RWPE2 (cell line): ENCODE measurements around the gene DECR2.

Source experiments
- ATAC-seq: fragments of 200-7000 bp; cut with Tn5 transposase; 3 replicates; pipeline ENCODE4 v1.9.1; 2021; ENCODE audit warnings: low read depth
- DNase-seq: peaks from one replicate; pipeline ENCODE4 v3.0.0-alpha.2; 2020; ENCODE audit warnings: low spot score
- H3K27ac ChIP-seq: fragments of 450-650 bp; 2 replicates; pipeline ENCODE4 v1.5.1; 2017; ENCODE audit warnings: mild to moderate bottlenecking; ENCODE audit not compliant: poor library complexity, severe bottlenecking
- H3K27me3 ChIP-seq: fragments of 250-450 bp; sonication (Bioruptor Pico); 2 replicates; pipeline ENCODE4 v1.5.1; 2021; ENCODE audit warnings: mild to moderate bottlenecking, moderate library complexity; ENCODE audit not compliant: insufficient read depth, poor library complexity, severe bottlenecking
- H3K36me3 ChIP-seq: fragments of 250-450 bp; sonication (Bioruptor Pico); 2 replicates; pipeline ENCODE4 v1.5.1; 2020; ENCODE audit warnings: low read depth, mild to moderate bottlenecking, moderate library complexity
- H3K4me1 ChIP-seq: fragments of 250-450 bp; sonication (Bioruptor Pico); 2 replicates; pipeline ENCODE4 v1.5.1; 2021; ENCODE audit warnings: mild to moderate bottlenecking, moderate library complexity; ENCODE audit not compliant: insufficient read depth, poor library complexity, severe bottlenecking
- H3K4me3 ChIP-seq: fragments of 250-450 bp; sonication (Bioruptor Pico); 2 replicates; pipeline ENCODE4 v1.5.1; 2021; ENCODE audit warnings: mild to moderate bottlenecking, moderate library complexity; ENCODE audit not compliant: severe bottlenecking
- H3K9me3 ChIP-seq: fragments of 250-450 bp; sonication (Bioruptor Pico); 2 replicates; pipeline ENCODE4 v1.5.1; 2021; ENCODE audit warnings: mild to moderate bottlenecking, moderate library complexity; ENCODE audit not compliant: severe bottlenecking
- CTCF ChIP-seq: fragments of 450-650 bp; IDR thresholded peaks from one replicate; pipeline ENCODE4 v1.5.1; 2017; ENCODE audit warnings: mild to moderate bottlenecking, moderate library complexity; ENCODE audit not compliant: poor library complexity, severe bottlenecking

The DECR2 gene

GRCh38 chr16:404971-405486 lies 3.3 kb downstream of the DECR2 start:
- peaks cover 4% of the 10 kb centered on the region; the same call in 1 of the 2 replicates for H3K36me3 ChIP-seq
- peaks cover 3% of the 10 kb centered on the region for H3K4me1 ChIP-seq
- no peak for TF ChIP-seq CTCF

GRCh38 chr16:405548-406506 lies 4.1 kb downstream of the DECR2 start:
- no peaks in the 10 kb centered on the region for H3K4me1 ChIP-seq
- TF ChIP-seq CTCF: no peak
- H3K9me3 ChIP-seq: no peaks in the 10 kb centered on the region
- H3K36me3 ChIP-seq: peaks cover 4% of the 10 kb centered on the region; the same call in 1 of the 2 replicates
- ATAC-seq (no peak), DNase-seq (no peak)
- no peak overlapping the region for H3K27ac ChIP-seq
- H3K27me3 ChIP-seq: no peaks in the 10 kb centered on the region
- no peak overlapping the region for H3K4me3 ChIP-seq

More at GRCh38 chr16:404971-405486, 3.3 kb downstream of the DECR2 start:
- DNase-seq (no peak), ATAC-seq (no peak)
- Histone ChIP-seq H3K9me3 (no peaks in the 10 kb centered on the region), H3K27me3 (no peaks in the 10 kb centered on the region), H3K4me3 (no peak overlapping the region), H3K27ac (no peak overlapping the region)

- Histone ChIP-seq H3K36me3 (peaks cover 4% of the 10 kb centered on the region; the same call in 1 of the 2 replicates), H3K4me1 (no peaks in the 10 kb centered on the region), H3K27me3 (no peaks in the 10 kb centered on the region), H3K4me3 (no peak overlapping the region), H3K27ac (no peak overlapping the region), H3K9me3 (no peaks in the 10 kb centered on the region)
- DNase-seq (no peak), ATAC-seq (no peak)
- TF ChIP-seq CTCF: no peak
These were observed 5.6 kb downstream of the DECR2 start for GRCh38 chr16:407253-407652.

DNA sequence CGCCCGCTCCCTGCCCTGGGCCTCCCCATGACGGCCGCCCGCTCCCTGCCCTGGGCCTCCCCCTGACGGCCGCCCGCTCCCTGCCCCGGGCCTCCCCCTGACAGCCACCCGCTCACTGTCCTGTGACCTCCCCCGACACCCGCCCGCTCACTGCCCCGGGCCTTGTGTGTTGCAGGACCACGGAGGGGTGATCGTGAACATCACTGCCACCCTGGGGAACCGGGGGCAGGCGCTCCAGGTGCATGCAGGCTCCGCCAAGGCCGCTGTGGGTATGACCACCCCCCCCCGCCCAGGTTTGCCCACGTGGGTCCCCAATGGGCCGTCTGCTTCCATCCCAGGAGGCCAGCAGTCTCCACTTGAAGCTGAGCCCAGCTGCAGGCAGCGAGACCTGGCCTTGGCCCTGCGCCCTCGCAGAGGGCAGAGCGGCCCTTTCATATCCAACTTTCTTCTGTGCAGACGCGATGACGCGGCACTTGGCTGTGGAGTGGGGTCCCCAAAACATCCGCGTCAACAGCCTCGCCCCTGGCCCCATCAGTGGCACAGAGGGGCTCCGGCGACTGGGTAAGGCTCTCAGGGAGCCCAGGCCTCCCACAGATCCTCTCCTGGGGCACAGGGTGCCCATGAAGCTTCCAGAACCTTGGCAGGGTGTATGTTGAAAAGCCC lies 9.0 kb downstream of the DECR2 start:
- peaks cover 4% of the 10 kb centered on the region; the same call in 1 of the 2 replicates for H3K36me3 ChIP-seq
- H3K4me1 ChIP-seq: no peaks in the 10 kb centered on the region
- no peak overlapping the region for H3K27ac ChIP-seq
- no peaks in the 10 kb centered on the region for H3K9me3 ChIP-seq
- DNase-seq (no peak), ATAC-seq (no peak)
- no peaks in the 10 kb centered on the region for H3K27me3 ChIP-seq
- no peak for TF ChIP-seq CTCF
- no peak overlapping the region for H3K4me3 ChIP-seq
